PC-9 (cell line): Measurements from ENCODE around the gene ELOVL5. TPM values are rescaled to one million over a fixed set of nuclear protein-coding genes. Genes with fewer than 3 reads are reported as not detected.
"Not testable (repeated sequence)": the region's sequence is repeated elsewhere in the genome, so short reads cannot be mapped to it uniquely, and the experiment has no call there.

ENCODE experiments used
- BruUV-seq: library from RNA; stranded (reverse); fragments of 400-500 nt; replicated peaks from 2 replicates; lab custom pipeline; 2021; lab: Mats Ljungman, UMichigan
- CTCF ChIA-PET: fragments of 300-600 bp; sonication (Branson Sonifier 250); formaldehyde crosslinking; loops from one replicate; lab custom pipeline; 2022; ENCODE audit warnings: antibody characterized with exemption; lab: Charles Lee
- POLR2A ChIA-PET: fragments of 300-600 bp; sonication (Branson Sonifier 250); formaldehyde crosslinking; loops from one replicate; lab custom pipeline; 2022; ENCODE audit warnings: antibody characterized with exemption; ENCODE audit not compliant: unreplicated experiment; lab: Charles Lee
- DNase-seq, 2 experiments: peaks; one replicate each; pipeline versions ENCODE4 v3.0.0 to v3.0.0-alpha.2; 2015 to 2022; ENCODE audit warnings: mixed read lengths in 1 of 2
- H2AFZ ChIP-seq: fragments of 200-600 bp; sonication (generic); 2 replicates; pipeline ENCODE4 v1.8.1; 2017; ENCODE audit warnings: antibody characterized with exemption
- H3F3A ChIP-seq: fragments of 200-600 bp; sonication (generic); 2 replicates; pipeline ENCODE4 v1.8.1; 2017; ENCODE audit warnings: antibody characterized with exemption, mild to moderate bottlenecking, low read depth; ENCODE audit not compliant: insufficient read depth
- H3K27ac ChIP-seq: fragments of 200-600 bp; sonication (generic); 2 replicates; pipeline ENCODE4 v1.6.1; 2016; ENCODE audit warnings: mixed run types
- H3K27me3 ChIP-seq: fragments of 200-600 bp; sonication (generic); 2 replicates; pipeline ENCODE4 v1.6.1; 2016; ENCODE audit warnings: low read depth, mixed run types; ENCODE audit not compliant: insufficient read depth
- H3K36me3 ChIP-seq: fragments of 200-600 bp; sonication (generic); 2 replicates; pipeline ENCODE4 v1.6.1; 2016; ENCODE audit warnings: low read depth, mixed run types
- H3K4me1 ChIP-seq: fragments of 200-600 bp; sonication (generic); replicated peaks from 2 replicates; pipeline ENCODE4 v1.6.1; 2016; ENCODE audit warnings: mixed run types; ENCODE audit not compliant: insufficient read depth
- H3K4me2 ChIP-seq: fragments of 200-600 bp; sonication (generic); 2 replicates; pipeline ENCODE4 v1.6.1; 2017; ENCODE audit warnings: mixed run types
- H3K4me3 ChIP-seq: fragments of 200-600 bp; sonication (generic); 2 replicates; pipeline ENCODE4 v1.6.1; 2016; ENCODE audit warnings: mixed run types
- H3K79me2 ChIP-seq: fragments of 200-600 bp; sonication (generic); 2 replicates; pipeline ENCODE4 v1.6.1; 2017; ENCODE audit warnings: low read depth, mixed run types
- H3K9me2 ChIP-seq: fragments of 200-600 bp; sonication (generic); 2 replicates; pipeline ENCODE4 v1.8.1; 2017; ENCODE audit warnings: mild to moderate bottlenecking; ENCODE audit not compliant: insufficient read depth
- H3K9me3 ChIP-seq: fragments of 200-600 bp; sonication (generic); 2 replicates; pipeline ENCODE4 v1.8.1; 2016; ENCODE audit warnings: low read depth; ENCODE audit not compliant: insufficient read depth
- H4K20me1 ChIP-seq: fragments of 200-600 bp; sonication (generic); 2 replicates; pipeline ENCODE4 v1.8.1; 2017; ENCODE audit not compliant: insufficient read depth
- EZH2 ChIP-seq: fragments of 200-600 bp; sonication (generic); IDR thresholded peaks from 2 replicates; pipeline ENCODE4 v1.8.0; 2017; ENCODE audit warnings: antibody characterized with exemption, low read depth
- intact Hi-C: fragments of 100-400 bp; cut with micrococcal nuclease; formaldehyde crosslinking; loops from one replicate; pipeline ENCODE4 v1.10.0; 2022; ENCODE audit not compliant: unreplicated experiment
- total RNA-seq: library from RNA; stranded (reverse); gene quantifications from 2 replicates; pipeline ENCODE4 v1.2.3, GENCODE V29; 2021
- TF ChIP-seq, protein P1 (sequence below): fragments of 200-600 bp; sonication (generic); conservative IDR thresholded peaks from 2 replicates; pipeline ENCODE4 v1.6.1; 2017; ENCODE audit warnings: mixed run types, antibody characterized with exemption, mild to moderate bottlenecking, moderate library complexity

The ELOVL5 gene
- total RNA-seq, 1 experiment from 2014 or later = 108 TPM

DNA sequence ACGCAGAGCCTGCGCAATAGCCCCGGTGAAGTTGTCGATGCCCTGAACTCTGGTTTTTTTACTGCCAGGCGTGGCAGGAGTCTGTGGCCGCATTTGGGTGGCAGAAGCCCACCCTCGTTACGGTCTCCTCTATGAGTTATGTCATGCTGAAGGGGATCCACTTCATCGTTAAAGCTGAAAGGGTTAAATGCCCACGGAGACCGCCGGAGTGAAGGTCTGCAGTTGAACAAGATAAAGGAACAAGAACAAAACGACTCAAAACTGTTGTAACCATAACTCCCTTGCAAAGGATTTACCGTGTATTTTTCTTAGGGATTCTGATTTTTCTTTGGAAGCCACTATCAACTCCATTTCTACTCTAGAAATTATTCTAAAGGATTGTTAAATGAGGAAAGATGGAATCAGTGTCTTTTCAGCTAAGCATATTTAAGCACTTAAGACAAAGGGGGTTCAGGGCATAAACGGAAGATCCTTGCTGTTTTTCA, 501 bp upstream of the ELOVL5 start:
- intact Hi-C loops = loop anchor here (2.0 kb wide), 1 partner anchor 88 kb away; no protein-coding TSS in a partner anchor
- H3K9me2 ChIP-seq = no peaks in the 10 kb centered on the region
- no peaks in the 10 kb centered on the region for H3K27me3 ChIP-seq
- peak overlapping the region; percentile 98 for H2AFZ ChIP-seq
- peak overlapping the region; percentile 89 for H3K4me2 ChIP-seq
- BruUV-seq = TSS peak; percentile 86
- no peak for TF ChIP-seq EZH2
- TF ChIP-seq, protein P1, sequence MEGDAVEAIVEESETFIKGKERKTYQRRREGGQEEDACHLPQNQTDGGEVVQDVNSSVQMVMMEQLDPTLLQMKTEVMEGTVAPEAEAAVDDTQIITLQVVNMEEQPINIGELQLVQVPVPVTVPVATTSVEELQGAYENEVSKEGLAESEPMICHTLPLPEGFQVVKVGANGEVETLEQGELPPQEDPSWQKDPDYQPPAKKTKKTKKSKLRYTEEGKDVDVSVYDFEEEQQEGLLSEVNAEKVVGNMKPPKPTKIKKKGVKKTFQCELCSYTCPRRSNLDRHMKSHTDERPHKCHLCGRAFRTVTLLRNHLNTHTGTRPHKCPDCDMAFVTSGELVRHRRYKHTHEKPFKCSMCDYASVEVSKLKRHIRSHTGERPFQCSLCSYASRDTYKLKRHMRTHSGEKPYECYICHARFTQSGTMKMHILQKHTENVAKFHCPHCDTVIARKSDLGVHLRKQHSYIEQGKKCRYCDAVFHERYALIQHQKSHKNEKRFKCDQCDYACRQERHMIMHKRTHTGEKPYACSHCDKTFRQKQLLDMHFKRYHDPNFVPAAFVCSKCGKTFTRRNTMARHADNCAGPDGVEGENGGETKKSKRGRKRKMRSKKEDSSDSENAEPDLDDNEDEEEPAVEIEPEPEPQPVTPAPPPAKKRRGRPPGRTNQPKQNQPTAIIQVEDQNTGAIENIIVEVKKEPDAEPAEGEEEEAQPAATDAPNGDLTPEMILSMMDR = no peak
- peak overlapping the region; percentile 73 for H3K4me3 ChIP-seq
- H3K79me2 ChIP-seq = peaks cover 45% of the 10 kb centered on the region
- H4K20me1 ChIP-seq = peaks cover 18% of the 10 kb centered on the region
- POLR2A ChIA-PET = interaction anchor here (0.7 kb wide), 1 partner anchor 10 kb away, joined by 4 read pairs; no protein-coding TSS in a partner anchor
- peaks cover 13% of the 10 kb centered on the region; the same call in 1 of the 2 replicates for H3F3A ChIP-seq
- CTCF ChIA-PET = no interaction called here
- H3K36me3 ChIP-seq = no peaks in the 10 kb centered on the region
- DNase-seq = no peak
- H3K4me1 ChIP-seq = peaks cover 20% of the 10 kb centered on the region
- H3K27ac ChIP-seq = peak overlapping the region; percentile 54
- H3K9me3 ChIP-seq = no peaks in the 10 kb centered on the region

DNA sequence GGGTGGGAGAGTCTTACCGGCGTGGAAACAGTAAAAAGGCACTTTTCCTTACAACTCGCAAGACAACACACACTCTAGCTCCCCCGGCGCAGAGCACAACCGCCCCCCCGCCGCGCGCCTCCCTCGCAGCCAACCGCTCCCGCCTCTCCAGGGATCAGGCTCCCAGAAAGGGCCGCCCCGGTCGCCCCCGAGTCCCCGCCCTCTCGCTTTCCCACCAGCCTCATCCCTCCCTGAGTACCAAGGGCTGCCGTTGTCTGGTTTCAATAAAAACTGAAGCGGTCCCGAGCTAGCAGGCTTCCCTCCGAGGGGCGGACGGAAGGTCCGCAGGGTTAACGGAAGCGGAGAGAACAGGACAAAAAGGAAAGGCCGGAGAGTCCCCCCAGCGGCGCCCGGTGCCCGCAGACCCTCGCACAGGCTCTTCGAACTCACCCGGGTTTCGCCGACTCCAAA, 804 bp downstream of the ELOVL5 start:
- H3K4me2 ChIP-seq = peak overlapping the region; percentile 89
- no peaks in the 10 kb centered on the region for H3K9me3 ChIP-seq
- TF ChIP-seq EZH2 = no peak
- TF ChIP-seq, protein P1 = no peak
- H3K27me3 ChIP-seq = no peaks in the 10 kb centered on the region
- peak in 1 of 2 experiments; percentile 60 for DNase-seq
- H3K36me3 ChIP-seq = no peaks in the 10 kb centered on the region
- BruUV-seq = no TSS peak
- CTCF ChIA-PET = interaction anchor here (0.5 to 1.5 kb wide), 3 partner anchors 21 to 175 kb away, joined by 4 to 10 read pairs (median 7); no protein-coding TSS in a partner anchor
- peak overlapping the region; percentile 98 for H2AFZ ChIP-seq
- POLR2A ChIA-PET = interaction anchor here (0.6 to 0.9 kb wide), 3 partner anchors 12 to 176 kb away, joined by 3 to 7 read pairs (median 5); no protein-coding TSS in a partner anchor
- H3K27ac ChIP-seq = peak overlapping the region; percentile 54
- no peaks in the 10 kb centered on the region for H3K9me2 ChIP-seq
- peak overlapping the region; percentile 73 for H3K4me3 ChIP-seq
- H3K79me2 ChIP-seq = peaks cover 58% of the 10 kb centered on the region
- peaks cover 13% of the 10 kb centered on the region; the same call in 1 of the 2 replicates for H3F3A ChIP-seq
- intact Hi-C loops = loop anchor here (1.0 to 2.0 kb wide), 3 partner anchors 22 to 89 kb away; no protein-coding TSS in a partner anchor
- peaks cover 20% of the 10 kb centered on the region for H3K4me1 ChIP-seq
- peaks cover 21% of the 10 kb centered on the region for H4K20me1 ChIP-seq

DNA sequence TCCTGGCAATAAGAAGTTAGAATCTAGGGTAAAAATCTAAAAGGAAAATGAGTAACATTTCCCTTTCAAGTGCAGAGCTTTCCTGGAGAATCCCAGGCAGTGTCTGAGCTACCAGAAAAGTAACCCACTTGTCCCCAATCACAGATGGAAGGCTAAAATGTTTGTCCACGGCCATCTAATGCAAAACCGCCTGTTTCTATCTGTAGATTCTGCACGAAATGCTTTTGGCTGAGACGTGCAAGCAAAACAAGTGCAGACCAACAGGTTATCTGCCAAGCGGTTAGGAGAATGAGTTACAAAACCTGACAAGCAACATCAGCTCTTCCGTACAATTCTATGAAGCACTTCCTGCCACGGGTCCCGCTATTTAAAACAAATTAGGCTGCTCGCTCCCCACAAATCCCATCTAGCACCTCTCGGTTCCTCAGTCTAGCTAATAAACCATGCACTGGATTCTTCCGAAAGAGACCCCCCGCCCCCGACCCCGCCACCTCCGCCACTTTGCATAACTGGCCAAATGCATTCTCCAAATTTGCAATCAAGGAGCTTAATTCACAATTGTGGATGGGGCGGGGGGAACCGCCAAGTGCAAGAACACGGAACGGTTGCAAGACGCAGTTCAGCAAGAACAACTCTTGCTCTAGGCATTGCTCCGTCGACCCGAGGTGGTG, 1.4 kb downstream of the ELOVL5 start:
- Histone ChIP-seq H3K9me3 (no peaks in the 10 kb centered on the region), H3K36me3 (no peaks in the 10 kb centered on the region), H2AFZ (peak overlapping the region; percentile 98), H3K27ac (peak overlapping the region; percentile 54), H3K4me1 (peaks cover 20% of the 10 kb centered on the region), H4K20me1 (peaks cover 21% of the 10 kb centered on the region), H3K27me3 (no peaks in the 10 kb centered on the region), H3F3A (peaks cover 13% of the 10 kb centered on the region; the same call in 1 of the 2 replicates), H3K79me2 (peaks cover 64% of the 10 kb centered on the region), H3K4me3 (peak overlapping the region; percentile 73), H3K4me2 (peak overlapping the region; percentile 89), H3K9me2 (no peaks in the 10 kb centered on the region)
- ChIA-PET POLR2A (interaction anchor here (0.7 to 0.9 kb wide), 3 partner anchors 12 to 45 kb away, joined by 3 to 6 read pairs (median 5); no protein-coding TSS in a partner anchor), CTCF (interaction anchor here (0.5 to 1.5 kb wide), 3 partner anchors 20 to 175 kb away, joined by 4 to 10 read pairs (median 7); no protein-coding TSS in a partner anchor)
- intact Hi-C loops = loop anchor here (1.0 to 2.0 kb wide), 2 partner anchors 21 to 53 kb away; no protein-coding TSS in a partner anchor
- TF ChIP-seq EZH2 = no peak
- TF ChIP-seq, protein P1 = no peak
- DNase-seq = peak; percentile 28 to 63
- no TSS peak for BruUV-seq

DNA sequence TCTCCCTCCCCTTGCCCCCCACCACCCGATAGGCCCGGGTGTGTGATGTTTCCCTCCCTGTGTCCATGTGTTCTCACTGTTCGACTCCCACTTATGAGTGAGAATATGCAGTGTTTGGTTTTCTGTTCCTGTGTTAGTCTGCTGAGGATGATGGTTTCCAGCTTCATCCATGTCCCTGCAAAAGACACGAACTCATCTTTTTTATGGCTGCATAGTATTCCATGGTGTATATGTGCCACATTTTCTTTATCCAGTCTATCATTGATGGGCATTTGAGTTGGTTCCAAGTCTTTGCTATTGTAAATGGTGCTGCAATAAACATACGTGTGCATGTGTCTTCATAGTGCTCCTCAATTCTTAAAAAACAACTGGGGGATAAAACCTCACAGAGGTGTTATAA, 2.7 kb downstream of the ELOVL5 start:
- H3K4me3 ChIP-seq, H3K27me3 ChIP-seq, BruUV-seq, CTCF ChIA-PET, H3K9me3 ChIP-seq, H3K27ac ChIP-seq, H3K9me2 ChIP-seq, H2AFZ ChIP-seq, DNase-seq, H3K4me2 ChIP-seq, POLR2A ChIA-PET, H3K36me3 ChIP-seq: not testable (repeated sequence)
- intact Hi-C loops = loop anchor here (2.0 kb wide), 1 partner anchor 51 kb away; no protein-coding TSS in a partner anchor
- peaks cover 21% of the 10 kb centered on the region for H4K20me1 ChIP-seq
- peaks cover 77% of the 10 kb centered on the region for H3K79me2 ChIP-seq
- peaks cover 20% of the 10 kb centered on the region for H3K4me1 ChIP-seq
- H3F3A ChIP-seq = peaks cover 13% of the 10 kb centered on the region; the same call in 1 of the 2 replicates
